Measurements from ENCODE around the gene STMN3. TPM values are rescaled to one million over a fixed set of nuclear protein-coding genes. Genes with fewer than 3 reads are reported as not detected.

Gene STMN3
- total and polyA plus RNA-seq, 10 of the 15 experiments (the other 5 are each of a cell fraction or from before 2014, with no cell fraction given), result 0.09 to 3.6 (median 1.4) TPM; not detected in 1

DNA sequence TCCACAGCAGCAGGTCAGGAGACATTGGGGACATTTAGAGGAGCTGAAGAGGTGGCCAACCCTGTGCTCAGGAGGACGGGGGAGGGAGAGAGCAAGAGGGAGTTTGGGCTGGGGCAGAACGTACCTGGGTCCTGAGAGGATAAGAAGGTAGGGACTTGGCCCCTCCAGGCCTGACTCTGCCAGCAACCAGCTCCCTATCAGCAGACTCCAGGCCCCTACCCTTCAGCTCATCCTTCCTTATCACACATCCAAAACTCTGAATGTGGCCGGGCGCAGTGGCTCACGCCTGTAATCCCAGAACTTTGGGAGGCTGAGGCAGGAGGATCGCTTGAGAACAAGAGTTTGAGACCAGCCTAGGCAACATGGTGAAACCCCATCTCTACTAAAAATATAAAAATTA, 5.0 kb downstream of the STMN3 start (continued):
- TF ChIP-seq, protein P1, sequence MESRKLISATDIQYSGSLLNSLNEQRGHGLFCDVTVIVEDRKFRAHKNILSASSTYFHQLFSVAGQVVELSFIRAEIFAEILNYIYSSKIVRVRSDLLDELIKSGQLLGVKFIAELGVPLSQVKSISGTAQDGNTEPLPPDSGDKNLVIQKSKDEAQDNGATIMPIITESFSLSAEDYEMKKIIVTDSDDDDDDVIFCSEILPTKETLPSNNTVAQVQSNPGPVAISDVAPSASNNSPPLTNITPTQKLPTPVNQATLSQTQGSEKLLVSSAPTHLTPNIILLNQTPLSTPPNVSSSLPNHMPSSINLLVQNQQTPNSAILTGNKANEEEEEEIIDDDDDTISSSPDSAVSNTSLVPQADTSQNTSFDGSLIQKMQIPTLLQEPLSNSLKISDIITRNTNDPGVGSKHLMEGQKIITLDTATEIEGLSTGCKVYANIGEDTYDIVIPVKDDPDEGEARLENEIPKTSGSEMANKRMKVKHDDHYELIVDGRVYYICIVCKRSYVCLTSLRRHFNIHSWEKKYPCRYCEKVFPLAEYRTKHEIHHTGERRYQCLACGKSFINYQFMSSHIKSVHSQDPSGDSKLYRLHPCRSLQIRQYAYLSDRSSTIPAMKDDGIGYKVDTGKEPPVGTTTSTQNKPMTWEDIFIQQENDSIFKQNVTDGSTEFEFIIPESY (IDR thresholded peaks at IDR 0.05), result no peak
- TF ChIP-seq ZNF217 (IDR thresholded peaks at IDR 0.05), result no peak
- TF ChIP-seq CBFB (IDR thresholded peaks at IDR 0.05; ENCODE audit: low read depth), result no peak
- no peak for TF ChIP-seq STAT1 (conservative IDR thresholded peaks at IDR 0.05)
- no peak for TF ChIP-seq GABPA (IDR thresholded peaks at IDR 0.05; ENCODE audit: low read depth)

DNA sequence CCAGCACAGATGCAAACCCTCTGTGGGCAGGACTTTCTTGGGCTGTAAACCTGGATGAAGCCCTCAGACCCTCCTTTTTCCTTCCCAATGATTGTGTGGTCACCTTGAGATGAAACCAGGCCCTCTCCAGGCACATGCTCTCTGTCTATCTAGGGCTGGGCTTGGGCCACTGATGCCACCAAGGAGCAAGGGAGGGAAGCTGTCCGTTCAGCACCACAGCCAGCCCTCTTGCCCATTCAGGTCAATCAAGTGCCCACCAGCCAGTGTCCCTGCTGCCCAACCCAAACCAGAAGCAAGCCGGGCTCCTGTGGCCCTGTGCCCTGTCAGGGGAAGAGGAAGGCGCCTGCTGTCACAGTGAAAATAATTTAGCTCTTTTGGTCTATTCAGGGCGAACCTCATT, 8.0 kb downstream of the STMN3 start:
- Histone ChIP-seq H3K4me2 (ENCODE audit: control insufficient read depth, insufficient read depth) (no peak overlapping the region), H3K27me3 (replicated peaks in 1 of 2; ENCODE audit: control insufficient read depth in 2 of 2, insufficient read depth in 2 of 2, low read length in 1 of 2) (no peaks in the 10 kb centered on the region; a peak in 1 of 4 replicates), H4K20me1 (ENCODE audit: control insufficient read depth, insufficient read depth) (no peaks in the 10 kb centered on the region), H3K9ac (ENCODE audit: control insufficient read depth, insufficient read depth, low read length) (no peak overlapping the region), H3K4me3 (no peak overlapping the region), H3K36me3 (ENCODE audit: control insufficient read depth in 2 of 2, insufficient read depth in 2 of 2, low read length in 1 of 2) (no peaks in the 10 kb centered on the region), H3K9me3 (replicated peaks; ENCODE audit: control insufficient read depth, insufficient read depth, low read length) (no peaks in the 10 kb centered on the region), H3K27ac (ENCODE audit: control insufficient read depth, insufficient read depth) (no peak overlapping the region), H3K4me1 (ENCODE audit: control insufficient read depth, insufficient read depth, low read length) (peaks cover 6% of the 10 kb centered on the region), H3K79me2 (ENCODE audit: control insufficient read depth, insufficient read depth, low read length) (no peaks in the 10 kb centered on the region), H2AFZ (ENCODE audit: control insufficient read depth, low read depth, low read length) (no peak overlapping the region)
- ChIA-PET POLR2A (interaction anchor here (0.5 to 1.0 kb wide), 2 partner anchors 18 to 92 kb away, joined by 3 read pairs; partner anchors contain the start of gene GMEB2), SMC1A (ENCODE audit: uncharacterized antibody, unreplicated experiment) (no interaction called here), RAD21 (ENCODE audit: unreplicated experiment) (no interaction called here), CTCF (no interaction called here)
- in situ Hi-C loops (cut with MboI) (no loop called here), intact Hi-C loops (cut with micrococcal nuclease; ENCODE audit: unreplicated experiment) (no loop called here)
- ATAC-seq (no peak), FAIRE-seq (no peak), DNase-seq (ENCODE audit: low read depth, low spot score) (no peak)
- TF ChIP-seq FOS (IDR thresholded peaks at IDR 0.05; ENCODE audit: borderline replicate concordance, extremely low read depth, insufficient read length), result no peak
- TF ChIP-seq, protein P2, sequence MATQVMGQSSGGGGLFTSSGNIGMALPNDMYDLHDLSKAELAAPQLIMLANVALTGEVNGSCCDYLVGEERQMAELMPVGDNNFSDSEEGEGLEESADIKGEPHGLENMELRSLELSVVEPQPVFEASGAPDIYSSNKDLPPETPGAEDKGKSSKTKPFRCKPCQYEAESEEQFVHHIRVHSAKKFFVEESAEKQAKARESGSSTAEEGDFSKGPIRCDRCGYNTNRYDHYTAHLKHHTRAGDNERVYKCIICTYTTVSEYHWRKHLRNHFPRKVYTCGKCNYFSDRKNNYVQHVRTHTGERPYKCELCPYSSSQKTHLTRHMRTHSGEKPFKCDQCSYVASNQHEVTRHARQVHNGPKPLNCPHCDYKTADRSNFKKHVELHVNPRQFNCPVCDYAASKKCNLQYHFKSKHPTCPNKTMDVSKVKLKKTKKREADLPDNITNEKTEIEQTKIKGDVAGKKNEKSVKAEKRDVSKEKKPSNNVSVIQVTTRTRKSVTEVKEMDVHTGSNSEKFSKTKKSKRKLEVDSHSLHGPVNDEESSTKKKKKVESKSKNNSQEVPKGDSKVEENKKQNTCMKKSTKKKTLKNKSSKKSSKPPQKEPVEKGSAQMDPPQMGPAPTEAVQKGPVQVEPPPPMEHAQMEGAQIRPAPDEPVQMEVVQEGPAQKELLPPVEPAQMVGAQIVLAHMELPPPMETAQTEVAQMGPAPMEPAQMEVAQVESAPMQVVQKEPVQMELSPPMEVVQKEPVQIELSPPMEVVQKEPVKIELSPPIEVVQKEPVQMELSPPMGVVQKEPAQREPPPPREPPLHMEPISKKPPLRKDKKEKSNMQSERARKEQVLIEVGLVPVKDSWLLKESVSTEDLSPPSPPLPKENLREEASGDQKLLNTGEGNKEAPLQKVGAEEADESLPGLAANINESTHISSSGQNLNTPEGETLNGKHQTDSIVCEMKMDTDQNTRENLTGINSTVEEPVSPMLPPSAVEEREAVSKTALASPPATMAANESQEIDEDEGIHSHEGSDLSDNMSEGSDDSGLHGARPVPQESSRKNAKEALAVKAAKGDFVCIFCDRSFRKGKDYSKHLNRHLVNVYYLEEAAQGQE (IDR thresholded peaks at IDR 0.05; ENCODE audit: low read depth, low read length), result 0 out of 2 replicates have a peak, but pooled peaks have one; percentile 75
- BruUV-seq (replicated peaks), result no TSS peak
- 46% methylated on average over 4 of the region's 4 CpGs for WGBS (ENCODE audit: insufficient coverage, insufficient replicate concordance, low lambda C conversion rate, missing lambda C conversion rate)
